ENCODE measurements around the gene AVPR2.

DNA sequence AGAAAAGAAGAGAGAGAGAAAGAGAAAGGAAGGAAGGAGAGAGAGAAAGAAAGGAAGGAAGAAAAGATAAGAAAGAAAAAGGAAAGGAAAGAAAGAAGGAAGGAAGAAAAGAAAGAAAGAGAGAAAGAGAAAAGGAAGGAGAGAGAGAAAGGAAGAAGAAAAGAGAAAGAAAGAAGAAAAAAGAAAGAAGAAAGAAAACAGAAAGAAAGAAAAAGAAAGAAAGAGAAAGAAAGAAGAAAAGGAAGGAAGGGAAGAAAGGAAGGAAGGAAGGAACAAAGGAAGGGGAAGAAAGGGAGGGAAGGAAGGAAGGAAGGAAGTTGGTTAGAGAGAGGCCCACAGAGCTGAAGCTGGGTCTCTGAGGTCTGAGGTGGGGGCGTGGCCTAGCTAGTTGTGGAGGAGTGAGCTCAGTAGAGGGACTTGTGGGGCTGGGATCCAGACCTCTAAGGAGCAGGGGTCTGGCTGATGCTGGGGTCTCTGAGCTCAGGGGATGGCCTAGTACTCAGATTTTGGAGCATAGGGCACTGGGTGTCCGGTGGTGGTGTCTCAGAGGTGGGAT is 47.0 kb upstream of the AVPR2 start:
- TF ChIP-seq, protein P1, sequence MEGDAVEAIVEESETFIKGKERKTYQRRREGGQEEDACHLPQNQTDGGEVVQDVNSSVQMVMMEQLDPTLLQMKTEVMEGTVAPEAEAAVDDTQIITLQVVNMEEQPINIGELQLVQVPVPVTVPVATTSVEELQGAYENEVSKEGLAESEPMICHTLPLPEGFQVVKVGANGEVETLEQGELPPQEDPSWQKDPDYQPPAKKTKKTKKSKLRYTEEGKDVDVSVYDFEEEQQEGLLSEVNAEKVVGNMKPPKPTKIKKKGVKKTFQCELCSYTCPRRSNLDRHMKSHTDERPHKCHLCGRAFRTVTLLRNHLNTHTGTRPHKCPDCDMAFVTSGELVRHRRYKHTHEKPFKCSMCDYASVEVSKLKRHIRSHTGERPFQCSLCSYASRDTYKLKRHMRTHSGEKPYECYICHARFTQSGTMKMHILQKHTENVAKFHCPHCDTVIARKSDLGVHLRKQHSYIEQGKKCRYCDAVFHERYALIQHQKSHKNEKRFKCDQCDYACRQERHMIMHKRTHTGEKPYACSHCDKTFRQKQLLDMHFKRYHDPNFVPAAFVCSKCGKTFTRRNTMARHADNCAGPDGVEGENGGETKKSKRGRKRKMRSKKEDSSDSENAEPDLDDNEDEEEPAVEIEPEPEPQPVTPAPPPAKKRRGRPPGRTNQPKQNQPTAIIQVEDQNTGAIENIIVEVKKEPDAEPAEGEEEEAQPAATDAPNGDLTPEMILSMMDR (IDR thresholded peaks at IDR 0.05): no peak
- no peak for TF ChIP-seq POLR2A (IDR thresholded peaks at IDR 0.05)
